GM23338 (cell line): ENCODE results near the gene CAT. TPM values are rescaled to one million over a fixed set of nuclear protein-coding genes. Genes with fewer than 3 reads are reported as not detected.

Experiments used
- ATAC-seq: fragments of 200-7000 bp; cut with Tn5 transposase; 3 replicates; pipeline ENCODE4 v1.9.1; 2020
- DNase-seq: peaks from one replicate; pipeline ENCODE4 v3.0.0-alpha.2; 2015; ENCODE audit warnings: low spot score
- H2AFZ ChIP-seq: fragments of 200-600 bp; sonication (generic); 2 replicates; pipeline ENCODE4 v1.8.0; 2016; ENCODE audit warnings: antibody characterized with exemption, mild to moderate bottlenecking, moderate library complexity
- H3F3A ChIP-seq: fragments of 200-600 bp; sonication (generic); replicated peaks from 2 replicates; pipeline ENCODE4 v1.8.0; 2017; ENCODE audit warnings: antibody characterized with exemption, mixed run types, low read depth
- H3K27ac ChIP-seq: fragments of 200-600 bp; sonication (generic); 2 replicates; pipeline ENCODE4 v1.6.1; 2016; ENCODE audit warnings: low read depth
- H3K27me3 ChIP-seq: fragments of 200-600 bp; sonication (generic); 2 replicates; pipeline ENCODE4 v1.8.0; 2016; ENCODE audit warnings: mild to moderate bottlenecking, mixed run types, moderate library complexity; ENCODE audit not compliant: insufficient read depth
- H3K36me3 ChIP-seq: fragments of 200-600 bp; sonication (generic); 2 replicates; pipeline ENCODE4 v1.8.0; 2016; ENCODE audit warnings: mild to moderate bottlenecking; ENCODE audit not compliant: insufficient read depth
- H3K4me1 ChIP-seq: fragments of 200-600 bp; sonication (generic); 2 replicates; pipeline ENCODE4 v1.8.0; 2016; ENCODE audit warnings: mild to moderate bottlenecking, moderate library complexity; ENCODE audit not compliant: insufficient read depth
- H3K4me2 ChIP-seq: fragments of 200-600 bp; sonication (generic); 2 replicates; pipeline ENCODE4 v1.7.1; 2017; ENCODE audit warnings: mixed run types
- H3K4me3 ChIP-seq: fragments of 200-600 bp; sonication (generic); 2 replicates; pipeline ENCODE4 v1.6.1; 2016; ENCODE audit warnings: mixed run types
- H3K79me2 ChIP-seq: fragments of 200-600 bp; sonication (generic); replicated peaks from 2 replicates; pipeline ENCODE4 v1.8.0; 2017; ENCODE audit warnings: mild to moderate bottlenecking; ENCODE audit not compliant: insufficient read depth
- H3K9me2 ChIP-seq: fragments of 200-600 bp; sonication (generic); 2 replicates; pipeline ENCODE4 v1.8.0; 2017; ENCODE audit not compliant: insufficient read depth
- H4K20me1 ChIP-seq: fragments of 200-600 bp; sonication (generic); replicated peaks from 2 replicates; pipeline ENCODE4 v1.8.0; 2017; ENCODE audit warnings: mild to moderate bottlenecking; ENCODE audit not compliant: insufficient read depth
- H3K27ac Mint-ChIP-seq: 2 replicates; pipeline ENCODE4 v1.8.0; 2020; ENCODE audit warnings: inconsistent platforms, mild to moderate bottlenecking, moderate library complexity, mixed read lengths
- H3K27me3 Mint-ChIP-seq: 3 replicates; pipeline ENCODE4 v1.8.0; 2022; ENCODE audit warnings: low read depth, mild to moderate bottlenecking, moderate library complexity, mixed read lengths, inconsistent platforms; ENCODE audit not compliant: insufficient read depth, poor library complexity
- H3K36me3 Mint-ChIP-seq: 3 replicates; pipeline ENCODE4 v1.8.0; 2021; ENCODE audit warnings: low read depth, mild to moderate bottlenecking, inconsistent platforms, moderate library complexity, mixed read lengths
- H3K4me1 Mint-ChIP-seq: 3 replicates; pipeline ENCODE4 v1.8.0; 2020; ENCODE audit warnings: mild to moderate bottlenecking, inconsistent platforms, mixed read lengths
- H3K4me3 Mint-ChIP-seq: 3 replicates; pipeline ENCODE4 v1.8.0; 2021; ENCODE audit warnings: moderate library complexity, mild to moderate bottlenecking, inconsistent platforms, mixed read lengths
- H3K9me3 Mint-ChIP-seq: 3 replicates; pipeline ENCODE4 v1.8.0; 2020; ENCODE audit warnings: moderate library complexity, mild to moderate bottlenecking, inconsistent platforms, mixed read lengths
- CREB1 ChIP-seq: fragments of 250-450 bp; sonication (Bioruptor Pico); IDR thresholded peaks from 2 replicates; pipeline ENCODE4 v1.5.0; 2020; ENCODE audit warnings: low read depth, mild to moderate bottlenecking, moderate library complexity
- ETS1 ChIP-seq: IDR thresholded peaks from 2 replicates; pipeline ENCODE4 v1.6.1; 2016; ENCODE audit warnings: antibody characterized with exemption
- EZH2 ChIP-seq: fragments of 200-600 bp; sonication (generic); IDR thresholded peaks from one replicate; pipeline ENCODE4 v1.8.0; 2017; ENCODE audit warnings: antibody characterized with exemption, mild to moderate bottlenecking, low read depth; ENCODE audit not compliant: unreplicated experiment
- EZH2phosphoT487 ChIP-seq: fragments of 200-600 bp; sonication (generic); IDR thresholded peaks from one replicate; pipeline ENCODE4 v1.8.1; 2018; ENCODE audit warnings: antibody characterized with exemption; ENCODE audit not compliant: unreplicated experiment
- JUNB ChIP-seq: IDR thresholded peaks from one replicate; pipeline ENCODE4 v1.6.1; 2016; ENCODE audit warnings: antibody characterized with exemption; ENCODE audit not compliant: unreplicated experiment
- NANOG ChIP-seq: IDR thresholded peaks from 2 replicates; pipeline ENCODE4 v1.6.1; 2016; ENCODE audit warnings: antibody characterized with exemption, borderline replicate concordance
- POLR2AphosphoS5 ChIP-seq: IDR thresholded peaks from 2 replicates; pipeline ENCODE4 v1.6.1; 2016; ENCODE audit warnings: antibody characterized with exemption, low read depth
- REST ChIP-seq: IDR thresholded peaks from one replicate; pipeline ENCODE4 v1.6.1; 2018; ENCODE audit warnings: antibody characterized with exemption; ENCODE audit not compliant: unreplicated experiment
- STAT1 ChIP-seq: IDR thresholded peaks from one replicate; pipeline ENCODE4 v1.6.1; 2016; ENCODE audit warnings: antibody characterized with exemption; ENCODE audit not compliant: unreplicated experiment
- ZNF114 ChIP-seq: fragments of 250-450 bp; sonication (Bioruptor Pico); IDR thresholded peaks from 2 replicates; pipeline ENCODE4 v1.5.0; 2020; ENCODE audit warnings: mild to moderate bottlenecking, moderate library complexity
- ZNF331 ChIP-seq: fragments of 250-450 bp; sonication (Bioruptor Pico); IDR thresholded peaks from 2 replicates; pipeline ENCODE4 v1.5.0; 2020; ENCODE audit warnings: low read depth, mild to moderate bottlenecking, moderate library complexity
- polyA plus RNA-seq: library from polyadenylated mRNA; unstranded; fragments of >200 nt; fragmentation: Nextera tagmentation; extraction: Ambion mirVana; gene quantifications from 2 replicates; pipeline ENCODE4 v1.2.1, GENCODE V29; 2016
- total RNA-seq: library from RNA; depleted of rRNA; stranded (reverse); fragments of >200 nt; shearing (Covaris generic); gene quantifications from 2 replicates; pipeline ENCODE4 v1.2.3, GENCODE V29; 2014
- TF ChIP-seq, protein P1 (sequence below), 2 experiments: fragments of 200-600 bp in 1 of 2; sonication (generic) in 1 of 2; conservative IDR thresholded peaks; 2 replicates each; pipeline versions ENCODE4 v1.5.1 to v1.6.1; 2016 to 2017; ENCODE audit warnings: antibody characterized with exemption in 2 of 2, low read depth in 2 of 2, mild to moderate bottlenecking in 2 of 2, moderate library complexity in 1 of 2

Gene CAT
- total and polyA plus RNA-seq, 2 experiments from 2014 or later = 15.9 to 24.0 TPM

- Histone ChIP-seq H3K79me2 (no peaks in the 10 kb centered on the region), H3K36me3 (no peaks in the 10 kb centered on the region), H2AFZ (no peak overlapping the region), H3K27me3 (no peaks in the 10 kb centered on the region), H3K4me2 (no peak overlapping the region), H3K4me1 (no peaks in the 10 kb centered on the region), H4K20me1 (no peaks in the 10 kb centered on the region), H3K27ac (no peak overlapping the region), H3K9me2 (no peaks in the 10 kb centered on the region), H3F3A (no peaks in the 10 kb centered on the region), H3K4me3 (no peak overlapping the region)
- Mint-ChIP-seq H3K36me3 (no peaks in the 10 kb centered on the region), H3K4me1 (peaks cover 10% of the 10 kb centered on the region), H3K27me3 (peaks cover 2% of the 10 kb centered on the region), H3K27ac (no peak overlapping the region), H3K4me3 (no peak overlapping the region), H3K9me3 (peaks cover 2% of the 10 kb centered on the region; the same call in 1 of the 3 replicates)
- DNase-seq (no peak), ATAC-seq (no peak)
- TF ChIP-seq STAT1 (no peak), EZH2 (no peak), REST (no peak), CREB1 (CRISPR knock-in tag) (no peak), ZNF331 (no peak)
- TF ChIP-seq, protein P1, sequence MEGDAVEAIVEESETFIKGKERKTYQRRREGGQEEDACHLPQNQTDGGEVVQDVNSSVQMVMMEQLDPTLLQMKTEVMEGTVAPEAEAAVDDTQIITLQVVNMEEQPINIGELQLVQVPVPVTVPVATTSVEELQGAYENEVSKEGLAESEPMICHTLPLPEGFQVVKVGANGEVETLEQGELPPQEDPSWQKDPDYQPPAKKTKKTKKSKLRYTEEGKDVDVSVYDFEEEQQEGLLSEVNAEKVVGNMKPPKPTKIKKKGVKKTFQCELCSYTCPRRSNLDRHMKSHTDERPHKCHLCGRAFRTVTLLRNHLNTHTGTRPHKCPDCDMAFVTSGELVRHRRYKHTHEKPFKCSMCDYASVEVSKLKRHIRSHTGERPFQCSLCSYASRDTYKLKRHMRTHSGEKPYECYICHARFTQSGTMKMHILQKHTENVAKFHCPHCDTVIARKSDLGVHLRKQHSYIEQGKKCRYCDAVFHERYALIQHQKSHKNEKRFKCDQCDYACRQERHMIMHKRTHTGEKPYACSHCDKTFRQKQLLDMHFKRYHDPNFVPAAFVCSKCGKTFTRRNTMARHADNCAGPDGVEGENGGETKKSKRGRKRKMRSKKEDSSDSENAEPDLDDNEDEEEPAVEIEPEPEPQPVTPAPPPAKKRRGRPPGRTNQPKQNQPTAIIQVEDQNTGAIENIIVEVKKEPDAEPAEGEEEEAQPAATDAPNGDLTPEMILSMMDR (conservative IDR thresholded peaks at IDR 0.05; ENCODE audit: low read depth in 2 of 2) = no peak
Observed at GRCh38 chr11:34397120-34397519, 41.6 kb upstream of the CAT start.

DNA sequence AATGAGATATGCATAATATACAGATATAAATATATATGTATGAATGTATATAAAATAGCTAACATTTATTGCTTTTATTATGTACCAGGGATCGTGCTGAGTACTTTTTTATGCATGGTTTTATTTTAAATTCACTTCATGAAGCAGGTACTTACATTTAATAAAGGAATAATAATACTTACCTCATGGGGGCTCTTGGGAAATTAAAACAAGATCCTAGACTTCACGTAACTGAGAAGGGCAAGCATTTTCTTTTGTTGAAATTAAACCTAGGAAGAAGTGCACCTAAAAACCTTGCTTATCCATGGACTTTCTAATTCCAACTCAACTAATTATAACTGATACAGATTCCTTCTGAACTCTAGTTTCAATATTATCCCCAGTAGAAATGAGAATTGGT lies 40.9 kb upstream of the CAT start:
- Histone ChIP-seq H3K4me2 (no peak overlapping the region), H3F3A (no peaks in the 10 kb centered on the region), H2AFZ (no peak overlapping the region), H4K20me1 (no peaks in the 10 kb centered on the region), H3K9me2 (no peaks in the 10 kb centered on the region), H3K36me3 (no peaks in the 10 kb centered on the region), H3K79me2 (no peaks in the 10 kb centered on the region), H3K27me3 (no peaks in the 10 kb centered on the region), H3K4me3 (no peak overlapping the region), H3K27ac (no peak overlapping the region), H3K4me1 (no peaks in the 10 kb centered on the region)
- no peak overlapping the region for H3K4me3 Mint-ChIP-seq
- peaks cover 2% of the 10 kb centered on the region; the same call in 1 of the 3 replicates for H3K9me3 Mint-ChIP-seq
- H3K27ac Mint-ChIP-seq = no peak overlapping the region
- H3K4me1 Mint-ChIP-seq = peaks cover 10% of the 10 kb centered on the region
- H3K27me3 Mint-ChIP-seq = peaks cover under 1% of the 10 kb centered on the region
- no peak for DNase-seq
- no peak for ATAC-seq
- no peaks in the 10 kb centered on the region for H3K36me3 Mint-ChIP-seq
- no peak for TF ChIP-seq POLR2AphosphoS5
- no peak for TF ChIP-seq ETS1
- TF ChIP-seq JUNB = no peak
- no peak for TF ChIP-seq NANOG
- TF ChIP-seq, protein P1 (conservative IDR thresholded peaks at IDR 0.05; ENCODE audit: low read depth in 2 of 2) = no peak
- TF ChIP-seq ZNF331 = no peak
- TF ChIP-seq STAT1 = no peak
- no peak for TF ChIP-seq EZH2phosphoT487
- no peak for TF ChIP-seq ZNF114 (CRISPR knock-in tag)
